CD4-positive, alpha-beta T cell treated with Interleukin-21 for 1 hour (primary cell): ENCODE results near the gene SNX3.
"Not testable (repeated sequence)": the region's sequence is repeated elsewhere in the genome, so short reads cannot be mapped to it uniquely, and the experiment has no call there.

Experiments
- DNase-seq: peaks from one replicate; pipeline ENCODE4 v3.0.0-alpha.2; 2020

SNX3 gene

DNA sequence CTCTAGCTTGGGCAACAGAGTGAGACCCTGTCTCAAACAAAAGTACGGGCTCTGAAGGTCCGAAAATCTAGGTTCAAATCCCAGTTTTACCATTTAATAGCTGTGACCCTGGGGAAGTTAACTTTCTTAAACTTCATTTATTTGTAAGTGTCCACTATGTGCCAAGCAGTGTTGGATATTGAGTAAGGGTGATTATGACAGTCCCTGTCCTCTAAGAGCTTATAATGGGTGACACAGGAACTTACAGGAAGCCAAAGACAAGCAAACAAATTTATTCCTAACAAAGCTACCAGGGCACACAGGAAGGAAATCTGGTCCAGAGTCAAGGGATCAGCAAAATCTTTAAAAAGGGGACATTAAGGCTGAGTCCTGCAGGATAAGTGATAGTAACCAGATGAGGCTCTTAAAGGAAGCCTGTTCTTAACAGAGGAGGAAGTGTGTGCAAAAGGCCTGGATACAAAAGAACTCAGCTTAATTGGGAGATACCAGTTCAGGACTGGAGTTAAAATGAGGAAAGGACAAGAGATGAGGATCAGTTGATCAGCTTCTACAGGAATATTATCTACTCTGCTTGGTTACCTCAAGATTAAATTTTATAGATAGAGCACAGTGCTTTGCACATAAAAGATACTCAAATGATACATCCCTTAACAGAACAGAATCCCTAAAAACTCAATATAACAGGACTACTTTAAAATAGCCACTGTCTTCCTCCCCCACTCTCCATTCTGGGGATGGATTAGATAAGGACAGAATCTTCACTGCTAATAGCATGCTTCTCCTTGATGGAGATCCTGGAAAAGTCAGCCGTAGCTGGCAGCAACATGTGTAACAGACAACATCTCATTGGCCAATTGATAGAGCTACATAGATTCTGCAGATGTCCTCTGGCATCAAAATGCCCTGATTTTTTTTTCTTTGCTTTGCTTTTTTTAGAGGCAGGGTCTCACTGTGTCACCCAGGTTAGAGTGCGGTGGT is 6.1 kb downstream of the SNX3 start:
- no peak for DNase-seq

DNA sequence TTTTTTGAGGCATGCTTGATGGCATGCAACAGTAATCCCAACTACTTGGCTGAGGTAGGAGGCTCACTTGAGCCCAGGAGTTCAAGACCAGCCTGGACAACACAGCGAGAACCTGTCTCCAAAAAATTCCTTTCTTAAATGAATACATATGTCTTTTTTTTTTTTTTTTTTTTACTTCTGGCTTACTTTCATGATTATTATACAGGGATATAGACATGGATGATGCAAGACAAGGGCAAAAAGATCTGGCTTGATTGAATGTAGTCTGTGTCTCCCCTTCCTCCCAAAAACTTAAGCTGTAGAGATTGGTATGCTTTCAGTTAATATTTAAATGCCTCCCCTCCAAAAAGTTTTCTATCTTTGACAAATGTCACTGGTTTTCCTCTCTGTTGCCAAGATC is 7.6 kb downstream of the SNX3 start:
- no peak for DNase-seq

DNA sequence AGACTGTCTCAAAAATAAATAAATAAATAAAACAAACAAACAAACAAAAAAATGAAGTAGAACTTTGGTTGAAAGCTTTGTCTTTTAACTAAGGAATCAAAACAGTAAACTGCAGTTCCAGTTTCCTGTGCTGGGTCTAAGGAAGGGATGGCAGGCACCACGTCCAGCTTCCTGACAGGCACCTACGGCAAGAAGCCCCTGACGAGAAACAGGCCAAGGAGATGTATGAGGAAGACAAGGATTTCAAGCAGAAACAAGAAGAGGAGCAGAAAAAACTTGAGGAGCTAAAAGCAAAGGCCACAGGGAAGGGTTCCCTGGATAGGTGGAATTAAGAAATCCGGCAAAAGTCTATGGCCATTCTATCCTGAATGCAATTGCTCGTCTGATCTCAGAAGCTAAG is 8.8 kb downstream of the SNX3 start:
- DNase-seq: no peak

DNA sequence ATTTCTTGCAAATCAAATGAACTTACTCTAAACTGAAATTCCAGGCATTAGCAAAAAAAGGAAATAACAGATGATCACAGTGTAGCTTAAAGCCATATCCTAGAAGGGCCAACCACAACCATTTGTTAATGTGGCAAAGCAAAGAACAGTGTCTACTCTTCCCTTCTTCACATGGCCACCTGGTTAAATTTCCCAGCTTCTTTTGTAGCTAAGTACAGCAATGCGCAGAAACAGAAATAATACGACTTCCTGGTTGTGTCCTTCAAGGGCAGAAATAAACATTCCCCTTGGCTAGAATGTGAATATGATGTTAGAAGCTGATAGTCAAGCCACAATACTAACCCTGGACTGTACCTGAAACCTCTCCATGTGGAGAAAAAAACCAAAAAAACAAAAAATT is 9.6 kb downstream of the SNX3 start:
- no peak for DNase-seq

DNA sequence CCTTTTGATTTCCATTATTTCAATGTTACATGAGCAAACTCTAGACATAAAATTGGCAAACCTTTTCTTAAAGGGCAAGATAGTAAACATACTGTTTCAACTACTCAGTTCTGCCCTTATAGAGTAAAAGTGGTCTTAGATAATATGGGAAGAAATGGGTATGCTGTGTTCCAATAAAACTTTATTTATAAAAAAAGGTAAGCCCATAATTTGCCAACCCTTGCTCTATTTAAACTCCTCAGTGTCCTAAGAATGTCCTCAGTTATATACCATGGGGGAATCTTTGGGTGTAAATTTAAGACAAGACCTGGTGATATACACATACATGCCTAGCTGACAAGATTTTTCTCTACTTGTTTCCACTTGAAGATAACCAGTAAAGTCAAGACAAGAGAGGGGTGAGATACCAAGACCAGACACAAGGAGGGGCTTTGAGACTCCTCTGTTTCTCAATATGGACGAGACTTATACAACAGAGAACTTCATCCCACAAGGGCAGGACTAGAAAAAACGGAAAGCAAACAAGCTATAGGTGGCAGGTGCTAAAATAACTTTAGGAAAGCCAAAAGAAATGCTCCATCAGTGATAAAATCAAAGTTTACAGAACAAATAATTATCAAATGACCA is 10.5 kb downstream of the SNX3 start:
- no peak for DNase-seq

DNA sequence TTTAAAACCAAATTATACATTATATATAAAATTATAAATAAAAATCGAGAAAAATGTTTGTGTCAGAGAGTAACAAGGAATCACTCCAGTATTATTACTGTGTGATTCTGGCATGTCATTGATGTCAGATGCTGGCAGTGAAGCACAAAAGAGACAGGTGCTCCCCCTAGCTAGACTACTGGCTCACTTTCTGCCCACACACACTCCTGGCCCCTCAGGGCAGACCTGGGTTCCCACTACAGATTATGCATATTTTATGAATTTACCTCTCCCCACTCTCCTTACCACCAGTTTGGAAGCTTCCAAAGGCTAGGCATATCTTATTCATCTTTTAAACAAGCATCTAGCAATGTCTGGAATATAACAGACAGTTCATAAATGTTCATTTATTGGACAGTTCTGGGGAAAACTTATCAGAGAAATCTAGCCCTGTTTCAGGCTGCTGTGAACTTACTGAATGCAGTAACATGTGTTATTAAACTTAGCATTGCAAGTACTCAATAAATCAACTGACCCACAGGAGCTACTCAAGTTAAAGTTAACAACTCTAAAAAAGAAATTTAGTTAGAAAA is 12.8 kb downstream of the SNX3 start:
- no peak for DNase-seq

DNA sequence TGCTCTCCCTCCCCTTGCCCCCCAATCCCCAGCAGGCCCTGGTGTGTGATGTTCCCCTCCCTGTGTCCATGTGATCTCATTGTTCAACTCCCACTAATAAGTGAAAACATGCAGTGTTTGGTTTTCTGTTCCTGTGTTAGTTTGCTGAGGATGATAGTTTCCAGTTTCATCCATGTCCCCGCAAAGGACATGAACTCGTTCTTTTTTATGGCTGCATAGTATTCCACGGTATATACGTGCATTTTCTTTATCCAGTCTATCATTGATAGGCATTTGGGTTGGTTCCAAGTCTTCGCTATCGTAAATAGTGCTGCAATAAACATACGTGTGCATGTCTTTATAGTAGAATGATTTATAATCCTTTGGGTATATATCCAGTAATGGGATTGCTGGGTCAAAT is 15.7 kb downstream of the SNX3 start:
- not testable (repeated sequence) for DNase-seq

DNA sequence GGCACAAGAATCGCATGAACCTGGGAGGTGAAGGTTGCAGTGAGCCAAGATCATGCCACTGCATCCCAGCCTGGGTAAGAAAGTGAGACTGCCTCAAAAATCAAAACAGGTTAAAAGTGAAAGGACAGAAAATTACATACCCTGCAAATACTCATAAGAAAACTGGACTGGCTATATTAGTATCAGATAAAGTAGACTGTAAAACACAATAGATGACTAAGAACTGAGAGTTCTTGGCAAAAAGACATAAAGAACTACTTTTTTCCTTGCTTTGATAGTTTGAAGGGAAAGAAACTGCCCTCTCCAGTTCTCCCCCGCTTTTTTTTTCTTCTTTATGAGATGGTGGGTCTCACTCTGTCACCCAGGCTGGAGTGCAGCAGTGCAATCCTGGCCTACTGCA is 17.0 kb downstream of the SNX3 start:
- DNase-seq: no peak

DNA sequence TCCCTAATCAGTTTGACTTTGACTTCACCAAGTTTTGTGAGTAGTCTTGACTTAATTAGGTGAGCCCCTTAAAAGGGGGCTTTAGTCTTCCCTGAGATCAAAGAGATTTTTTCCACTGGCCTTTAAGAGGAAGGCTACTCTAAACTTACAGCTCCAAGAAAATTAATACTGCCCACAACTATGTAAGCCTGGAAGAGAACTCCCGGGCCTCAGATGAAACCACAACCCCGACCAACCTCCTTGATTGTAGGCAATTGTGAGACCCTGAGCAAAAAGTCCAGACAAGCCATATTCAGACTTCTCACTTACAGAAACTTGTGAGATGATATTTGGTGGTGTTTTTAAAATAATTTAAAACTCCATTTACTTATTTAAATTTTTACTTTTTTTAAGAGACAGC is 18.1 kb downstream of the SNX3 start:
- DNase-seq: no peak

DNA sequence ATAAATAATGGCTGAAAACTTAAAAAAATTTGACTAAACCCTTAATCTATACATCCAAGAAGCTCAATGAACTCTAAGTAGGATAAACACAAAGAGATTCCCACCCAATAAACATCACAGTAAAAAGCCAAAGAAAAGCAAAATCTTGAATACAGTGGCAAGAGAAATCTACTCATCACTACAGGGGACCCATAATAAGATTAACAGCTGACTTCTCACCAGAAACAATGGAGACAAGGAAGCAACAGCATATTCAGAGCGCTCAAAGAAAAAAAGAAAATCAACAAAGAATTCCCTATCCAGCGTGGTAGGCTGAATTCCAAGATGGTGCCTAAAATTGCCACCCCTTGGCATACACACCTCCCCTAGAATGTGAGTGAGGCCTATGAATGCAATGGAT is 18.6 kb downstream of the SNX3 start:
- DNase-seq: no peak

DNA sequence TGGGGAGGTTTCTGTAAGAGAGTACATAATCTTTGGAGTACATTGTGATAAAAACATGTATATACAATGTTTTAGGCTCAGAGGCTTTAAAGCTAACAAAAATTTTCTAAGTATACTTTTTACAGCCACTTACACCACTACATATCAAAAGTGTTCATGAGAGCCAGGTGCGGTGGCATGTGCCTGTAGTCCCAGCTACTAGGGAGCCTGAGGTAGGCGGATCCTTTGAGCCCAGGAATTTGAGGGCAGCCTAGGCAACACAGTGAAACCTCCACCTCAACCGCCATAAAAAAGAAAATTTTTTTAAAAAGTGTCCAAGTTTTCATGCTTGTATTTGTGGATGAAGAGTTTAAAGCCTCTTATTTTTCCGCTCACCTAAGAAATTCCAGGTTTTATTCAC is 22.5 kb downstream of the SNX3 start:
- no peak for DNase-seq

DNA sequence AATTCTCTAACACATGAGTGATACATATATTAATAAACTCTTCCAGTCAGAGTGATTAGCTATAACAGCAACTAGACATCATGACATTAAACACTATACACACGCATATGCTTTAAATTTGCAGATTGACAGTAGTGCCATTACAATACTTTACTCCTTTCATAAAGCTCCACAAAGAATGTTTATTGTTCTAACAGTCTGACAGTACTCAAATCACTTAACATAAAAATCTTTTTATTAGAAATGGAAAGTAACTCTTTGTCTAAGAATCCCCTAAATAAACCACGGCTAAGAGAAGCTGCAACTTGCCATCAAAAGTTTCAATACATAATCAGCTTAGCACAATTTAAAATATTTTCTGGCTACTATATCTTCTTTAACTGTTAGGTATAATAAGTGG is 24.0 kb downstream of the SNX3 start:
- no peak for DNase-seq

DNA sequence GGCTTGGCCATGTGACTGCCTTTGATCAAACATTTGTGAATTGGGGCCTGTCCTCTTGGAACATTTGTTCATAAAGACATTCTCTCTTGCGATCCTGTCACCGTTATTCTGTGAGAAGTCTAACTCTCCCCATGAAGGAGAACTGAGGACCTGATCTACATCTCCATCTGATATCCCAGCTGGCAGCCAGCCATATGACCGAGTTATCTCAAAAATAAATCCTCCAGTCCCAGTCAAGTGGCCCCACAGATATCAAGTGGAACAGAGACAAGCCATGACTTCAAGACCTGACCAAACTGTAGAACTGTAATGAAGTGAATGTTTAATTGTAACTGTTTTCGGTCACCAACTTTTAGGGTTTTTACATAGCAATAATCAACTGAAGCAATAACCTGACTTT is 25.7 kb downstream of the SNX3 start:
- DNase-seq: no peak

DNA sequence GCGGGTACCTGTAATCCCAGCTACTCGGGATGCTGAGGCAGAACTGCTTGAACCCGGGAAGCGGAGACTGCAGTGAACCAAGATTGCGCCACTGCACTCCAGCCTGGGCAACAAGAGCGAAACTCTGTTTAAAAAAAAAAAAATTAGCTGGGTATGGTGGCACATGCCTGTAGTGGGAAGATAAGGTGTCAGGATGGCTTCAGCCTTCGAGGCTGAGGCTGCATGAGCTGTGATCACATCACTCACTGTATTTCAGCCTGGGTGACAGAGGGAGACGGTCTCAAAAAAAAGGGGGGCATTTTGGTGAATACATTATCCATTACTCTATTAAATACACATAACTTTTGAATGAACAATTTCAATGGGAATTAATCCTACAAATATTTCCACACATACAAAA is 32.4 kb downstream of the SNX3 start:
- DNase-seq: no peak

DNA sequence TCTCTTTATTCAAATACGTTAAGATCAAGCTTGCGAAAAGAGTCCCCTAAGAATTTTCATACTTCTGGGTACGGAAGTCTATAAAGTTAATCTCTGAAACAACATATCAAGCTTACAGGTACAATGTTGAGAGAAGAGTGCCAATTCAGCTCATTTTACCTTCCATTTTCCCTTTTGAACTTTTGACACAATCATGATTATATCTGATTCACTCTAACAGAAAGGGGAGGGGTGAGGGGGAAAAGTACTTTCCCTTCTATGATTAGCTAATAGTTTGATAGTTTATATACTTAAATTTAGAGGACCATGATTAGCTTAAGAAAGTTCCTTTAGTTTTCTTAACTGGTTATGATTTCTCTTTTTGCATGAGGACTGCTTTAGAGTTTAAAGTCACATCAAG is 33.5 kb downstream of the SNX3 start:
- DNase-seq: no peak

DNA sequence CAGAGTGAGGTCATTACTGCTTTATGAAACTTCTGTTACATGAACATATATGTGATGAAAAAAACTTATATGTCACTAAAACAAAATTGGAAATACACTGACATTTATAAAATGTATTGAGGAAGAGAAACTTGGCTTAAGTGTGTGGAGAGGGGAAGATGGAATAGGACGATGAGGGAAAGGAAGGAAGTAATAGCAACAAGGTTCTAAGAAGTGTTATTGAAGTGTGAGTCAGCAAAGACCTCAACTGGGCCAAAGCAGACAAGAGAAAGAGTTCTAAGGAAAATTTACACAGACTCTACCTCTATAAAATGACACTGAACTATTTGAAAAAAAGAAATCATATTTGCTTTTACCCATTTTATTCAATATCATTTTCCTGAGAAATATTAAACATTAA is 38.3 kb downstream of the SNX3 start:
- no peak for DNase-seq

DNA sequence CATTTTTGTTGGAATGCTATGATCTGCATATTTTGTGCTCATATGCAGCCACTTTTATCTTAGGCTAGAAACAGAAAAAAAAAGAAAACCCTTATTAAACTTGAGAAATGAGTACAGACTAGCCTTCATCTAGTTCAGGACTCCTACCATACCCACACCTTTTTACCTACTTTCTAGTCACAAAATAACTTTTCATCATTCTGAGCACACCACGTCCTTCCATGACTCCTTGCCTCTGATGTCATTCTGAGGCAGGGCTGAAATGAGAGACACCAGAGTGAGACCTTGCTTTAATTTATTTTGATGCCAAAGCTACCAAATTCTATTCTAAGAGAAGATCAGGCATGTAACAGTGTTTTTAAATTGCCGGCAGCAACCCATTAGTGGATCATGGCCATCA is 38.8 kb downstream of the SNX3 start:
- DNase-seq: no peak

DNA sequence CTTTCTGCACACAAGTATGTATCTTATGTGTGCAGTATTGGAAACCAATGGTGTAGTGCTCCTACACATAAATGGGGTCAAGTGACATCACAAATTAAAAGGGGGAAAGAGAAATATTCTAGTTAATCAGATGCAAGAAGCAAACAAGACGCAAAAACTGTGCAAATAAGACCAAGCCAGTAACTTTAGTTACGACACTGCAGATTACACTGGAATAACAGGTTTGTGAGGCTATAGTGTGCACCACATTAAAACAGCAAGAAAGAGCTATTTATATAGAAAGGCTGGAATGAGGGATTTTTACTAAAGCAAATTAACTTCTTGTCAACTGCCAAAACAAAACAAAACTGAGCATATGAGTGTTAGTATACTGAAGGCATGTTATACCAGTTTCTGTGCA is 49.2 kb downstream of the SNX3 start:
- DNase-seq: no peak

DNA sequence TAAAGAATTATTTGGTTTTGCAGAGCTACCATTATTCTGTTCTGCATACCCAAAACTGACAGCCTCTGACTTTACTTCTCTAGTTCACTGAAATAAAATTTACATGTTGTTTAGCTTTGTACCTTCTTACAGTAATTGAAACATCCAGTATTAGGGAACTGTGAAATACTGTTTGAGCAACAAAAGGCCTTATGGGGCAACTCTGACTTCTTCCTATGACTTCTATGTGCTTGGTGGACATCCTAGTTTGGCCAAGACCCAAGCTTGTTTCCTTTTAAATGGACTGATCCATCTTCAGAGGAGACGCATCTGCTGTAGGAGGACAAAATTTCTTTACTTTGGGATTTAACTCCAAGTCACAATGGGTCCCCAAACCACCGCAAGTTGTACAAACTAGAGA is 50.3 kb downstream of the SNX3 start:
- no peak for DNase-seq

DNA sequence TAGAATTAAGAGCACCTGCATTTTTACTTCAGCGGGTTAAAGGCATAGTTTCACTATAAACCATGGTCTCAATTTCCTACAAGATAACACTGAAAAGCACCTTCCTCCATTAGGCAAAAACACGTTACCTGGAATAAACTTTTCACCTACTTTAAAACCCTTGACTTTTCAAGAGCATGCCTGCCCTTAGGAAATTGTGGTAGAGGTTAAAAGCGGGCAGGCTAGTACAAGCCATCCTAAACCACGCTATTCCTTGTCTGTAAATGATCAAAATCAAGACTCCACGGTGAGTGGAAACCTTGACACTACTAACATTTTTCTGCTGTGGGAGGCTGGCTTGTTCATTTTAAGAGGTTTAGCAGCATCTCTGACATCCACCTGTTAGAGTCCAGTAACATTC is 51.1 kb downstream of the SNX3 start:
- DNase-seq: no peak

DNA sequence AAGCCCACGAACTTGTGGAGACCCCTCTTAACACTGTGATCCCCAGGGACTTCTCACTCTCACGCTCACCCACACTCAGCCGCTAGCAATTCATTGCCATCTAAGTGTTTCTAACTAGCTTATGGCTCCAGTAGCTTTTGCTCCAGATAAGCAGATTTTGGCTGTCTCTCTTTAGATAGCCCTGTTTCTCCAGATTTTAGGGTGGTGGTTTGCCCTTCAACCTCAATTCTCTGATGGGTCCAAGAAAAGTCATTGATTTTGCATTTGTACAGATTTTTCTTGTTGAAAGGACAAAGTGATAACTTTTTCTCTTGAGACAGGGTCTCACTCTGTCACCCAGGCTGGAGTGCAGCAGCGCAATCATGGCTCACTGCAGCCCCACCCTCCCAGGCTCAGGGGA is 53.8 kb downstream of the SNX3 start:
- no peak for DNase-seq

DNA sequence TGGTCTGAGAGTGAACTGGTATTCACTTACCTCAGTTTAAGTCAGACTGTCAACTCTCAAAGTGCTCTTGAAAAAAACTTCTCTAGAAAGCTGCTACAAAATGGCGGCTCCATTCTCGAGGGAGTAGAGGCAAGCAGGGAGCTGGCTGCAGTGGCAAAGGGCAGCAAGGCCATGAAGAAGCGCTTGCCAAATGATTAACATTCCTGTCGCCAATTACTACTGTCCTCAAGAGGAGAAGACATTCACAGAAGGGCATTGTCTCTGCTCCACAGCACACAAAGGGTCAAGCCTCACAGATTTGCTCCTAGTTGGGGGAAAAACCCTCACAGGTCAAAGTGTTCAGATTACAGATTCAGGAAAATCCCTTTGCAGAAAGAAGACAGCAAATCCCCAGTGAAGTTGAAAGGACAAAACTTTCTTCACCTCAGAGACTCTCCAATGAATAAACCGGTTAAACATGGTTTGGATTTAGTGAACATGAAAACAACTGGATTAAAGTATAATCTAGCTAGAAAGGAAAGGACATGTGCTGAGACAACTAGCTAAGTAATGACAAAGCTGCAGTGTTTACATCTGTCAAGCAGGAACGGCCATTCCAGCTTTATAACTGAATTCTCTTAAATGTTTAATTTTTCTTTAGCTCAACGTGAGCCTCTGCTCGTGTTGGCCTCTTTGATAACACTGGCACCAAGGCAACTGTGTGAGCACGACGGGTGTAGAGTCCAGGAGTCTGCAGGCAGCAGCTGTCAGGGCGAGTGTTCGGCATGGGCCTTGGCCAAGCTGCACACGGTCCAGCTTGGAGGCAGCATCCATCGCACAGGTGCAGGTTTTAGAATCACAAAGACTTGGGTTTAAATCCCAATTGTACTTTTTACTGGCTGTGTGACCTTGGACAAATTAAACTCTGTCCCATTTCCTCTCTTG is 57.4 kb downstream of the SNX3 start:
- DNase-seq: no peak

DNA sequence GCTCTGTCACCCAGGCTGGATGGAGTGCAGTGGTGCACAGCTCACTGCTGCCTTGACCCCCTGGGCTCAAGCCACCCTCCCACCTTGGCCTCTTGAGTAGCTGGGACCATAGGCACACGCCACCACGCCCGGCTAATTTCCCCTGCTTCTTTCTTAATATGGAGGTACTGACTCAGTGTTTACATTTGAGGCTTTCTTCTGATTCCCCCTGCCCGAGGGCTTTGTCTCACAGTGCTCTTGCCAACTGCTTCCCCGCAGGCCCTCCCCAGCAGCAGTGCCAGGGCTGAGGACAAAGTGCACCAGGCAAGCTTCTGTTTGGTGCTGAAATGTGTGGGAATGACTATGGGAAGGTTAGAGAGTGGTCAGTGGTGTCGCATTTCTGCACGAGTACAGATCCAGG is 60.2 kb downstream of the SNX3 start:
- DNase-seq: no peak
